ENCODE measurements around the gene STX2.
"Not testable (repeated sequence)": the region's sequence is repeated elsewhere in the genome, so short reads cannot be mapped to it uniquely, and the experiment has no call there.

Gene STX2

GRCh38 chr12:130787445-130788410 is 51.3 kb downstream of the STX2 start:
- Histone ChIP-seq H2AFZ (ENCODE audit: low read depth) (no peak overlapping the region), H3K9ac (no peak overlapping the region), H3K36me3 (ENCODE audit: insufficient read depth) (no peaks in the 10 kb centered on the region), H3K79me2 (ENCODE audit: insufficient read depth, low read depth) (no peaks in the 10 kb centered on the region), H4K20me1 (ENCODE audit: insufficient read depth) (no peaks in the 10 kb centered on the region), H3K27me3 (ENCODE audit: insufficient read depth, low read depth) (no peaks in the 10 kb centered on the region), H3K27ac (no peak overlapping the region), H3K4me3 (IDR thresholded peaks at IDR 0.05; ENCODE audit: insufficient read depth, low read depth, low read length) (no peak overlapping the region), H3K4me2 (no peak overlapping the region), H3K4me1 (ENCODE audit: low read depth, poor library complexity, severe bottlenecking) (no peaks in the 10 kb centered on the region)
- no peak for TF ChIP-seq CTCF (conservative IDR thresholded peaks at IDR 0.05; ENCODE audit: low read depth, low read length)

GRCh38 chr12:130787041-130787440 is 52.0 kb downstream of the STX2 start:
- Histone ChIP-seq H3K9ac (no peak overlapping the region), H3K4me2 (no peak overlapping the region), H3K36me3 (ENCODE audit: insufficient read depth) (no peaks in the 10 kb centered on the region), H3K4me1 (ENCODE audit: low read depth, poor library complexity, severe bottlenecking) (no peaks in the 10 kb centered on the region), H3K79me2 (ENCODE audit: insufficient read depth, low read depth) (no peaks in the 10 kb centered on the region), H3K4me3 (IDR thresholded peaks at IDR 0.05; ENCODE audit: insufficient read depth, low read depth, low read length) (no peak overlapping the region), H3K27me3 (ENCODE audit: insufficient read depth, low read depth) (no peaks in the 10 kb centered on the region), H4K20me1 (ENCODE audit: insufficient read depth) (no peaks in the 10 kb centered on the region), H2AFZ (ENCODE audit: low read depth) (no peak overlapping the region), H3K27ac (no peak overlapping the region)
- no peak for TF ChIP-seq CTCF (conservative IDR thresholded peaks at IDR 0.05; ENCODE audit: low read depth, low read length)

- no peaks in the 10 kb centered on the region for H3K27me3 ChIP-seq (ENCODE audit: insufficient read depth, low read depth)
- no peak overlapping the region for H3K4me2 ChIP-seq
- no peak overlapping the region for H3K9ac ChIP-seq
- H3K27ac ChIP-seq, result no peak overlapping the region
- no peak overlapping the region for H2AFZ ChIP-seq (ENCODE audit: low read depth)
- H4K20me1 ChIP-seq (ENCODE audit: insufficient read depth), result no peaks in the 10 kb centered on the region
- TF ChIP-seq CTCF (conservative IDR thresholded peaks at IDR 0.05; ENCODE audit: low read depth, low read length), result no peak
- H3K4me3 ChIP-seq (IDR thresholded peaks at IDR 0.05; ENCODE audit: insufficient read depth, low read depth, low read length), result no peak overlapping the region
- no peaks in the 10 kb centered on the region for H3K79me2 ChIP-seq (ENCODE audit: insufficient read depth, low read depth)
- no peaks in the 10 kb centered on the region for H3K36me3 ChIP-seq (ENCODE audit: insufficient read depth)
- no peaks in the 10 kb centered on the region for H3K4me1 ChIP-seq (ENCODE audit: low read depth, poor library complexity, severe bottlenecking)
Observed at GRCh38 chr12:130783110-130783715, 55.8 kb downstream of the STX2 start.

- not testable (repeated sequence) for H2AFZ ChIP-seq (ENCODE audit: low read depth); H3K9ac ChIP-seq; H3K27me3 ChIP-seq (ENCODE audit: insufficient read depth, low read depth); H3K4me1 ChIP-seq (ENCODE audit: low read depth, poor library complexity, severe bottlenecking); H3K4me3 ChIP-seq (IDR thresholded peaks at IDR 0.05; ENCODE audit: insufficient read depth, low read depth, low read length); H4K20me1 ChIP-seq (ENCODE audit: insufficient read depth); H3K36me3 ChIP-seq (ENCODE audit: insufficient read depth); H3K4me2 ChIP-seq; H3K79me2 ChIP-seq (ENCODE audit: insufficient read depth, low read depth); H3K27ac ChIP-seq
Observed at GRCh38 chr12:130782245-130782644, 56.8 kb downstream of the STX2 start.

Data from KMS-11 (cell line).